ENCODE data around the gene PRND.

Gene PRND

DNA sequence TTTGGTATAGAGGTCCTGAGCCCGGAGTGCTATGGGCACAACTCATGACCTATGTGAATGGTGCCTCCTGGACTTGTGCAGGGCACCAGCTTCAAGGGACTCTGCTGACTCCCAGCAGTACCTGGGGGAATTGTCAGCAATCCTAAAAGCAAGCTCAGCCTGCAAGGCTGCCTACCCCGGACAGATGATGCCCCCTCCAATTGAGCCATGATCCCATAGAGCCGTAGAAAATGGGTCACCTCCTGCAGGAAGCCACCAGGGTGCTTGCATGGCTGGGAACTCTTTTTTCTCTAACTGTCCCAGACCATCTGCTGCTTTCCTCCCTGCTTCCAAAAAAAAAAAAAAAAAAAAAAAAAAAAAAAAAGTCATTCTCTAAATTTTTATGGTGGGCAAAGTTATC, 12.9 kb upstream of the PRND start:
- H3K9ac ChIP-seq (ENCODE audit: low read length) = no peak overlapping the region
- H3K36me3 ChIP-seq (replicated peaks; ENCODE audit: insufficient read depth, low read length) = no peaks in the 10 kb centered on the region
- no peaks in the 10 kb centered on the region for H3K9me2 ChIP-seq (replicated peaks; ENCODE audit: insufficient read depth, low read length)
- no peak overlapping the region for H3K4me3 ChIP-seq (ENCODE audit: low read length)
- DNase-seq = no peak
- H3K27me3 ChIP-seq (replicated peaks; ENCODE audit: insufficient read depth, low read length) = no peaks in the 10 kb centered on the region
- H3K79me2 ChIP-seq (ENCODE audit: low read length) = no peaks in the 10 kb centered on the region
- no peaks in the 10 kb centered on the region for H4K20me1 ChIP-seq (ENCODE audit: insufficient read depth, low read length)
- peaks cover 7% of the 10 kb centered on the region for H3K4me1 ChIP-seq (ENCODE audit: low read length)
- H3K4me2 ChIP-seq (ENCODE audit: low read depth, low read length) = no peak overlapping the region
- no peak for TF ChIP-seq EZH2 (optimal IDR thresholded peaks at IDR 0.05; ENCODE audit: low read depth, low read length)
- no peak for TF ChIP-seq EZH2phosphoT487 (IDR thresholded peaks at IDR 0.05; ENCODE audit: low read length)
- TF ChIP-seq, protein P1, sequence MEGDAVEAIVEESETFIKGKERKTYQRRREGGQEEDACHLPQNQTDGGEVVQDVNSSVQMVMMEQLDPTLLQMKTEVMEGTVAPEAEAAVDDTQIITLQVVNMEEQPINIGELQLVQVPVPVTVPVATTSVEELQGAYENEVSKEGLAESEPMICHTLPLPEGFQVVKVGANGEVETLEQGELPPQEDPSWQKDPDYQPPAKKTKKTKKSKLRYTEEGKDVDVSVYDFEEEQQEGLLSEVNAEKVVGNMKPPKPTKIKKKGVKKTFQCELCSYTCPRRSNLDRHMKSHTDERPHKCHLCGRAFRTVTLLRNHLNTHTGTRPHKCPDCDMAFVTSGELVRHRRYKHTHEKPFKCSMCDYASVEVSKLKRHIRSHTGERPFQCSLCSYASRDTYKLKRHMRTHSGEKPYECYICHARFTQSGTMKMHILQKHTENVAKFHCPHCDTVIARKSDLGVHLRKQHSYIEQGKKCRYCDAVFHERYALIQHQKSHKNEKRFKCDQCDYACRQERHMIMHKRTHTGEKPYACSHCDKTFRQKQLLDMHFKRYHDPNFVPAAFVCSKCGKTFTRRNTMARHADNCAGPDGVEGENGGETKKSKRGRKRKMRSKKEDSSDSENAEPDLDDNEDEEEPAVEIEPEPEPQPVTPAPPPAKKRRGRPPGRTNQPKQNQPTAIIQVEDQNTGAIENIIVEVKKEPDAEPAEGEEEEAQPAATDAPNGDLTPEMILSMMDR (IDR thresholded peaks at IDR 0.05; ENCODE audit: low read length) = no peak
- H3F3A ChIP-seq (ENCODE audit: insufficient read depth, low read length) = no peaks in the 10 kb centered on the region
- H2AFZ ChIP-seq (ENCODE audit: low read length) = no peak overlapping the region
- no peak overlapping the region for H3K27ac ChIP-seq (ENCODE audit: low read length)
- no peaks in the 10 kb centered on the region for H3K9me3 ChIP-seq (replicated peaks; ENCODE audit: insufficient read depth, low read length)

DNA sequence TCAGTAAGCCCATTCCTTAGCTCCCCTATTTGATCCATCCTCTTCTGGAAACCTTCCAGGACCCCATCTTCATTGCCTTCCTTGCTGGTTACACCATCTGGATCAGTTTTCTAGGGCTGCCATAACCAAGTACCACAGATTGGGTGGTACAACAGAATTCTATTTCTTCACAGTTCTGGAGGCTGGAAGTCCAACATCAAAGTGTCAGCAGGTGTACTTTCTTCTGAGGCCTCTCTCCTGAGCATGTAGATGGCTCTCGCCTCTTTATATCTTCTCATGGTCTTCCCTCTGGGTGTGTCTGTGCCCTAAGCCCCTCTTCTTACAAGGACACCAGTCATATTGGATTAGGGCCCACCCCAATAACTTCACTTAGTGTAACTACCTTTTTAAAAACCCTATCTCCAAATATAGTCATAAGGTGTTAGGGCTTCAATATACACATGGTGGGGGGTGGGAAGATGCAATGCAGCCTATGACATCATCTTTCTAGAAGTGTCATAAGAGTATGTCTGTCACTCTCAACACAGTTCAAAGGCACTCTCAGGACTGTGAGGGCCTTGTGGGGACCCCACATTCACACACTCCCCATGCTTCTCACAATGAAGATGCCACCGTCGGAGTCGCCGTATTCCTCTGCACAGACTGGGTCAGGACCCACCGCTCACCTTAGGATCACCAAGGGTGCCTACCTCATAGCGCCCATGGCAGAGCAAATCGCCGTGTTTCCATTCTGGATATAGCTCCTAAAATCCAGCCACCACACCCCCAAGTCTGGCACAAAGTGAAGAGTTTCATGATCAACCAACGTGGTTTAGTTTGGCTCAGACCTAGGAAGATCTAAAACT, 12.2 kb upstream of the PRND start:
- Histone ChIP-seq H3K27me3 (replicated peaks; ENCODE audit: insufficient read depth, low read length) (no peaks in the 10 kb centered on the region), H3K27ac (ENCODE audit: low read length) (no peak overlapping the region), H3K4me2 (ENCODE audit: low read depth, low read length) (no peak overlapping the region), H3K4me1 (ENCODE audit: low read length) (peaks cover 7% of the 10 kb centered on the region), H3K9me3 (replicated peaks; ENCODE audit: insufficient read depth, low read length) (no peaks in the 10 kb centered on the region), H3K36me3 (replicated peaks; ENCODE audit: insufficient read depth, low read length) (no peaks in the 10 kb centered on the region), H2AFZ (ENCODE audit: low read length) (no peak overlapping the region), H3K9me2 (replicated peaks; ENCODE audit: insufficient read depth, low read length) (no peaks in the 10 kb centered on the region), H3K79me2 (ENCODE audit: low read length) (no peaks in the 10 kb centered on the region), H3F3A (ENCODE audit: insufficient read depth, low read length) (no peaks in the 10 kb centered on the region), H3K4me3 (ENCODE audit: low read length) (no peak overlapping the region), H3K9ac (ENCODE audit: low read length) (no peak overlapping the region), H4K20me1 (ENCODE audit: insufficient read depth, low read length) (no peaks in the 10 kb centered on the region)
- DNase-seq = no peak
- no peak for TF ChIP-seq EZH2 (optimal IDR thresholded peaks at IDR 0.05; ENCODE audit: low read depth, low read length)
- TF ChIP-seq, protein P1 (IDR thresholded peaks at IDR 0.05; ENCODE audit: low read length) = no peak
- no peak for TF ChIP-seq EZH2phosphoT487 (IDR thresholded peaks at IDR 0.05; ENCODE audit: low read length)

DNA sequence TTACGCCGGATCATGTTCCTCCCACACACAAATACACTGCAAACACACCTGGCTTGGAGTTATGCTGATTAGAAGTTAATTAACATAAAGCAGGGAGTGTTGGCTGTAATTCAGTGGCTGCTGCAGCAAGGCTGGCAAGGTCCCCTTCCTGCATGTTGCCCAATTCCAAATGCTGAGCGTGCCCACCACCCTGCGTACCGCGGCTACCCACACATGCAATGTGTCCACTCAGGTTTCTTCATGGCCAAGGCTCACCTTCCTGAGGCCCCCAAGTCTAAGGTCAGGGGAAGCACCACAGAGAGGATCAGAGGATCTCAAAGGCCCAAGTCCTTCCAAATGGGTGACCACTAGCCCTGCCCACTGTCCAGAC, 11.6 kb upstream of the PRND start:
- no peak overlapping the region for H3K4me2 ChIP-seq (ENCODE audit: low read depth, low read length)
- H3K9me3 ChIP-seq (replicated peaks; ENCODE audit: insufficient read depth, low read length) = no peaks in the 10 kb centered on the region
- H3K36me3 ChIP-seq (replicated peaks; ENCODE audit: insufficient read depth, low read length) = no peaks in the 10 kb centered on the region
- TF ChIP-seq EZH2phosphoT487 (IDR thresholded peaks at IDR 0.05; ENCODE audit: low read length) = no peak
- no peak for TF ChIP-seq EZH2 (optimal IDR thresholded peaks at IDR 0.05; ENCODE audit: low read depth, low read length)
- TF ChIP-seq, protein P1 (IDR thresholded peaks at IDR 0.05; ENCODE audit: low read length) = no peak
- no peak for DNase-seq
- H3K27me3 ChIP-seq (replicated peaks; ENCODE audit: insufficient read depth, low read length) = no peaks in the 10 kb centered on the region
- H3K4me1 ChIP-seq (ENCODE audit: low read length) = peaks cover 7% of the 10 kb centered on the region
- H4K20me1 ChIP-seq (ENCODE audit: insufficient read depth, low read length) = no peaks in the 10 kb centered on the region
- no peaks in the 10 kb centered on the region for H3K79me2 ChIP-seq (ENCODE audit: low read length)
- H3K9me2 ChIP-seq (replicated peaks; ENCODE audit: insufficient read depth, low read length) = no peaks in the 10 kb centered on the region
- no peak overlapping the region for H3K4me3 ChIP-seq (ENCODE audit: low read length)
- no peaks in the 10 kb centered on the region for H3F3A ChIP-seq (ENCODE audit: insufficient read depth, low read length)
- no peak overlapping the region for H3K27ac ChIP-seq (ENCODE audit: low read length)
- no peak overlapping the region for H3K9ac ChIP-seq (ENCODE audit: low read length)
- H2AFZ ChIP-seq (ENCODE audit: low read length) = no peak overlapping the region

Data from MM.1S (cell line).